ENCODE results near the gene RAC3.

DNA sequence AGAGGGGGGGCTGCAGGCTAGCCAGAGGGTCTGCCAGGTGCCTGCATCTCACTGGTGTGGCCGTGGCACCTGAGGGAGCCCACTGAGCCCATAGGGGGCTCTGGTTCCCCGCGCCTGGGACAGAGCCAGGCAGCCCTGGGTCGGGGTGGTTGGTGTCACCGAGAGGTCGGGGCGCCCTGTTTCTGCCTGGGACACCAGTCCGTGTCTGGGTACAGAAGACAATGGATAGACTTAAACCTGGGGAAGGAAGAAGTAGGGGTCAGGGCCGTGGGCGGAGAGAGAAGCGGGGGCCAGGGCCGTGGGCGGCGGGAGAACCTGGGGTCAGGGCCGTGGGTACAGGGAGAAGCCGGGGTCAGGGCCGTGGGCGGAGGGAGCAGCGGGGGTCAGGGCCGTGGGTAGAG, 17.1 kb downstream of the RAC3 start:
- TF ChIP-seq POLR2A (IDR thresholded peaks at IDR 0.05; ENCODE audit: borderline replicate concordance, extremely low read depth, insufficient read depth, insufficient read length) (no peak), CTCF (IDR thresholded peaks at IDR 0.05 in 2 of 3, conservative IDR thresholded peaks at IDR 0.05 in 1 of 3; ENCODE audit: borderline replicate concordance in 1 of 3, insufficient read depth in 1 of 3, low read depth in 2 of 3, low read length in 2 of 3) (no peak), ZNF274 (IDR thresholded peaks at IDR 0.05; ENCODE audit: low read depth, low read length) (no peak), SP1 (IDR thresholded peaks at IDR 0.05; ENCODE audit: low read depth) (no peak), REST (IDR thresholded peaks at IDR 0.05; ENCODE audit: low read depth) (no peak), CEBPB (IDR thresholded peaks at IDR 0.05; ENCODE audit: low read depth) (no peak), POLR2AphosphoS5 (IDR thresholded peaks at IDR 0.05; ENCODE audit: low read depth, low read length) (no peak), JUND (IDR thresholded peaks at IDR 0.05) (no peak), MAX (IDR thresholded peaks at IDR 0.05) (no peak), EZH2 (IDR thresholded peaks at IDR 0.05) (no peak), CBX3 (IDR thresholded peaks at IDR 0.05; ENCODE audit: low read depth) (no peak), EGR1 (IDR thresholded peaks at IDR 0.05; ENCODE audit: low read depth) (no peak), YY1 (IDR thresholded peaks at IDR 0.05; ENCODE audit: extremely low read depth, insufficient replicate concordance, low read depth, low read length) (no peak)
